Neutrophil (primary cell): ENCODE results near the gene C1D.

Experiments used
- H3K27ac ChIP-seq: fragments of 200-600 bp; sonication (generic); 2 replicates; pipeline ENCODE4 v1.5.1; 2016; ENCODE audit warnings: mild to moderate bottlenecking, moderate library complexity
- H3K27me3 ChIP-seq: fragments of 200-600 bp; sonication (generic); 2 replicates; pipeline ENCODE4 v1.6.0; 2016; ENCODE audit warnings: mild to moderate bottlenecking
- H3K36me3 ChIP-seq: fragments of 200-600 bp; sonication (generic); 2 replicates; pipeline ENCODE4 v1.5.1; 2017
- H3K4me1 ChIP-seq, 2 experiments: fragments of 200-600 bp in 1 of 2; sonication (generic) in 1 of 2; 1 replicate in 1 of 2; 2 replicates in 1 of 2; pipeline versions ENCODE4 v1.5.1 to v1.6.1; 2013 to 2016; ENCODE audit warnings: low read depth in 1 of 2, low read length in 1 of 2, mild to moderate bottlenecking in 1 of 2, moderate library complexity in 1 of 2; ENCODE audit not compliant: control insufficient read depth in 1 of 2, insufficient read depth in 1 of 2
- H3K4me3 ChIP-seq, 2 experiments: fragments of 200-600 bp in 1 of 2; sonication (generic) in 1 of 2; 1 replicate in 1 of 2; 2 replicates in 1 of 2; pipeline ENCODE4 v1.5.1; 2013 to 2016; ENCODE audit warnings: low read depth in 1 of 2, low read length in 1 of 2, mild to moderate bottlenecking in 1 of 2, moderate library complexity in 1 of 2
- H3K9me3 ChIP-seq: fragments of 200-600 bp; sonication (generic); 2 replicates; pipeline ENCODE4 v1.5.1; 2016
- CTCF ChIP-seq: fragments of 200-600 bp; sonication (generic); IDR thresholded peaks from 2 replicates; pipeline ENCODE4 v1.5.1; 2016; ENCODE audit warnings: antibody characterized with exemption

C1D gene

DNA sequence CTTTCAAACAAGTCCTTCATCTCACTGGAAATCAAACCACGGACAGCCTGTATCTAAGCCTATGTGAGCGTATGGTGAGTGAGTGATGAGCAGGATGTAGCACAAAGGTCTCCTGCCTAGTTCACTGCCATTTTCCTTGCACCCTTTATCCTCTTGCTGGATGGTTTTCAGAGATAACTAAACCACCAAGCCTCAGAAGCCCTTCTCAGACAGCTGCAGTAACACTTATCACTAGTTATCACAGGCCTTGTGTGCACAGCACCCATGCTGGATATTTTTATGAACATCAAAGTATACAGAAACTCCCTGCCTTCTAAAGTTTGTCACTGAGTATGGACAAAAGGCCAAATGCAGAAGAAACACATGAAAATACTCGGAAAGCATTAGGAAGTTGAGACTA, 69.5 kb downstream of the C1D start:
- Histone ChIP-seq H3K4me3 (no peak overlapping the region), H3K27me3 (no peaks in the 10 kb centered on the region)
- TF ChIP-seq CTCF = no peak

GRCh38 chr2:67991456-67991855, 71.3 kb downstream of the C1D start:
- no peak overlapping the region for H3K27ac ChIP-seq
- no peak for TF ChIP-seq CTCF
- H3K4me3 ChIP-seq = no peak overlapping the region
- no peaks in the 10 kb centered on the region for H3K4me1 ChIP-seq
- no peaks in the 10 kb centered on the region for H3K27me3 ChIP-seq
- H3K9me3 ChIP-seq = no peaks in the 10 kb centered on the region
- H3K36me3 ChIP-seq = no peaks in the 10 kb centered on the region

More for the DNA sequence above, 69.5 kb downstream of the C1D start:
- Histone ChIP-seq H3K9me3 (no peaks in the 10 kb centered on the region), H3K4me1 (no peaks in the 10 kb centered on the region), H3K36me3 (no peaks in the 10 kb centered on the region), H3K27ac (no peak overlapping the region)
